Measurements from ENCODE around the gene GPR148.

The GPR148 gene

DNA sequence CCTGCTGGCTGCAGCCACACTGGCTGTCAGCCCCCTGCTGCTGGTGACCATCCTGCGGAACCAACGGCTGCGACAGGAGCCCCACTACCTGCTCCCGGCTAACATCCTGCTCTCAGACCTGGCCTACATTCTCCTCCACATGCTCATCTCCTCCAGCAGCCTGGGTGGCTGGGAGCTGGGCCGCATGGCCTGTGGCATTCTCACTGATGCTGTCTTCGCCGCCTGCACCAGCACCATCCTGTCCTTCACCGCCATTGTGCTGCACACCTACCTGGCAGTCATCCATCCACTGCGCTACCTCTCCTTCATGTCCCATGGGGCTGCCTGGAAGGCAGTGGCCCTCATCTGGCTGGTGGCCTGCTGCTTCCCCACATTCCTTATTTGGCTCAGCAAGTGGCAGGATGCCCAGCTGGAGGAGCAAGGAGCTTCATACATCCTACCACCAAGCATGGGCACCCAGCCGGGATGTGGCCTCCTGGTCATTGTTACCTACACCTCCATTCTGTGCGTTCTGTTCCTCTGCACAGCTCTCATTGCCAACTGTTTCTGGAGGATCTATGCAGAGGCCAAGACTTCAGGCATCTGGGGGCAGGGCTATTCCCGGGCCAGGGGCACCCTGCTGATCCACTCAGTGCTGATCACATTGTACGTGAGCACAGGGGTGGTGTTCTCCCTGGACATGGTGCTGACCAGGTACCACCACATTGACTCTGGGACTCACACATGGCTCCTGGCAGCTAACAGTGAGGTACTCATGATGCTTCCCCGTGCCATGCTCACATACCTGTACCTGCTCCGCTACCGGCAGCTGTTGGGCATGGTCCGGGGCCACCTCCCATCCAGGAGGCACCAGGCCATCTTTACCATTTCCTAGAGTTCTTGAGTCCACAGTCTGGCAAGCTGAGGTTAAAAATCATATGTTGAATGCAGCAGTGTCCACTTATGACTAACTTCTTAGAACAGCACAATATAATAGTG is 741 bp downstream of the GPR148 start:
- TF ChIP-seq, protein P1, sequence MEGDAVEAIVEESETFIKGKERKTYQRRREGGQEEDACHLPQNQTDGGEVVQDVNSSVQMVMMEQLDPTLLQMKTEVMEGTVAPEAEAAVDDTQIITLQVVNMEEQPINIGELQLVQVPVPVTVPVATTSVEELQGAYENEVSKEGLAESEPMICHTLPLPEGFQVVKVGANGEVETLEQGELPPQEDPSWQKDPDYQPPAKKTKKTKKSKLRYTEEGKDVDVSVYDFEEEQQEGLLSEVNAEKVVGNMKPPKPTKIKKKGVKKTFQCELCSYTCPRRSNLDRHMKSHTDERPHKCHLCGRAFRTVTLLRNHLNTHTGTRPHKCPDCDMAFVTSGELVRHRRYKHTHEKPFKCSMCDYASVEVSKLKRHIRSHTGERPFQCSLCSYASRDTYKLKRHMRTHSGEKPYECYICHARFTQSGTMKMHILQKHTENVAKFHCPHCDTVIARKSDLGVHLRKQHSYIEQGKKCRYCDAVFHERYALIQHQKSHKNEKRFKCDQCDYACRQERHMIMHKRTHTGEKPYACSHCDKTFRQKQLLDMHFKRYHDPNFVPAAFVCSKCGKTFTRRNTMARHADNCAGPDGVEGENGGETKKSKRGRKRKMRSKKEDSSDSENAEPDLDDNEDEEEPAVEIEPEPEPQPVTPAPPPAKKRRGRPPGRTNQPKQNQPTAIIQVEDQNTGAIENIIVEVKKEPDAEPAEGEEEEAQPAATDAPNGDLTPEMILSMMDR (IDR thresholded peaks at IDR 0.05): no peak

DNA sequence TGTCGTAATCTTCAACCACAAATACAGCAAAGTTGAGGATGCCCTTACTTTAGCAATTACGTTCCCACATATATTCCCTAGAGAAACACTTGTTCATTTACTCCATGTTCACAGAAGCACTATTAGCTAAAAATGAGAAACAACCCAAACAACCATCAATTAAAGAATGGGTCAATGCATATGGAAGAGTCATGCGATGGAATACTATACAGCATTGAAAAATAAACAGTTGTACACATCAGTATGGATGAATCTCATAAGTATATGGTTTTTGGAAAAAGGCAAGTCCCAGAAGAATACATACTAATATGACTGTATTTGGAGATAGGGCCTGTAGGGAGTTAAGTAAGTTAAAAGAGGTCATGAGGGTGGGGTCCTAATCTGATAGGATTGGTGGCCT is 6.3 kb downstream of the GPR148 start:
- TF ChIP-seq, protein P1 (IDR thresholded peaks at IDR 0.05): no peak

DNA sequence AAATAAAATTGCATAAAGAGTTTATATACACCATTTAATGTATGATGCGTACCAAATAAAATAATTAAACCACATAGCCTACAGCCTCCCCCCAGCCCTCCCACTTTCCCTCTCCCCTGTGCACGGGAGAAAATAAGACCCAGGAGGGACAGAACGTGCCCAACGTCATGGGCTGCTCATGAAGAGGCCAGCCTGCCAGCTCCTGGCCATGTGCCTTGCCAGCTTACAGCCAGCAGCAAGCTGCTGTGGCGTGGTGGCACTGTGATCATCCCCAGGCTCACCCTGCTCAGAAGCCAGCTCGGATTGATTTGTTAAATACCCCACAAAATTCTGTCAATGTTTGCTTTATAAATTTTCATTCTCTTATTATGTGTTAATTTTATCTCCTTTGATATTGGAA is 7.6 kb downstream of the GPR148 start:
- TF ChIP-seq, protein P1 (IDR thresholded peaks at IDR 0.05): no peak

DNA sequence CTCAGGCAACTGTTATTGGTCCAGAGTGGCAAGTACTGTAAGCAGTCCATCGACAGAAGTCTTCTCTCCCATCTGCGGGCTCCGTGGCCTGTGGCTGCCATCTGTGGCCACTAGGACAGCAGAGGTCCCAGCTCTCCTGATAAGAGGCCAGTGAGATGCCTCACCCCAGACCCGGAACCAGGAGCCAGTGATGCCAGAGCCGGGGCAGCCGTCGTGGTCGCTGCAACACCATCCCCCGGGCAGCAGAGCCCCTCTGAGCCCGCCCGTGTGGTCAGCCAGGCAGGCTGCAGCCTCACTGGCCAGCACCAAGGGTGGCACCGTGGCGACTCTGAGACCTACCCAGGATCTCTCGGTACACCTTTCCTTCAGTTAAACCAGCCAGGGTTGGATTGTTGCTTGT is 8.7 kb downstream of the GPR148 start:
- TF ChIP-seq, protein P1 (IDR thresholded peaks at IDR 0.05): no peak

DNA sequence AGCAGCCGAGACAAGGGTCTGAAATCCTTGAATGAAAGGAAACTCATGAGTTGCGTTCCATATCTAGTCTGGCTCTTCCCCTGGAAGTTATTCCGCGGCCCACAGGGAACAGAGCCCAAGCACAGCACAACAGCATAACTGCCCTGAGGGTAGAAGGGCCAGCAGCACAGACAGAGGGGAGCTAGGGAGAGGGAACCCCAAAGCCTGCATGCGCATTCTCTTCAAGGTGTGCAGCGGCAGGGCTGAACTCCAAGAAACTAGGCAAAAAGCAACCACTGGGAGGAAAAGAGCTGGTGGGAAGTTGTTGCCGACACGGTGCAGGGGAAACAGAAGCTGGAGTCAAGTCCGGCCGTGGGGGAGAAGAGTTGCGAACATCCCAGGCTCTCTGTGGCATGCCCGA is 11.8 kb downstream of the GPR148 start:
- TF ChIP-seq, protein P1 (IDR thresholded peaks at IDR 0.05): no peak

DNA sequence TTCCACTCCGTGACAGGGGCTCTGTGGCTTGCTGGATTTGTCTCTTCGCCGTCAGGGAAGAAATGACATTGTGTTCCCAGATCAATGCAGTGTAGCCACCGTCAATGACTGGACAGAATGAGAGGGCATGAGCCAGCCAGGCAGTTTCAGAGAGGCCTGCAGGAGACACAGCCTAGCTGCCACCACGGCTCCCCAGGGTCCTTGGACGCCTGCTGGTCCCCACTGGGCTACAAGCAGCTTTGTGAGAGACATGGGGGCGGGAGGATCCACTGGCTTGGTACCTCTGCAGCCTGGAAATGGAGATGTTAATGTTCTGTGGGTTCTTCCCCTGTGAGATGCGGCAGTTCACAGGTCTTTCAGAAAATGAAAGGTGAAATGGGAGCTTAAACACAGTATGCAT is 14.4 kb downstream of the GPR148 start:
- TF ChIP-seq, protein P1 (IDR thresholded peaks at IDR 0.05): no peak

DNA sequence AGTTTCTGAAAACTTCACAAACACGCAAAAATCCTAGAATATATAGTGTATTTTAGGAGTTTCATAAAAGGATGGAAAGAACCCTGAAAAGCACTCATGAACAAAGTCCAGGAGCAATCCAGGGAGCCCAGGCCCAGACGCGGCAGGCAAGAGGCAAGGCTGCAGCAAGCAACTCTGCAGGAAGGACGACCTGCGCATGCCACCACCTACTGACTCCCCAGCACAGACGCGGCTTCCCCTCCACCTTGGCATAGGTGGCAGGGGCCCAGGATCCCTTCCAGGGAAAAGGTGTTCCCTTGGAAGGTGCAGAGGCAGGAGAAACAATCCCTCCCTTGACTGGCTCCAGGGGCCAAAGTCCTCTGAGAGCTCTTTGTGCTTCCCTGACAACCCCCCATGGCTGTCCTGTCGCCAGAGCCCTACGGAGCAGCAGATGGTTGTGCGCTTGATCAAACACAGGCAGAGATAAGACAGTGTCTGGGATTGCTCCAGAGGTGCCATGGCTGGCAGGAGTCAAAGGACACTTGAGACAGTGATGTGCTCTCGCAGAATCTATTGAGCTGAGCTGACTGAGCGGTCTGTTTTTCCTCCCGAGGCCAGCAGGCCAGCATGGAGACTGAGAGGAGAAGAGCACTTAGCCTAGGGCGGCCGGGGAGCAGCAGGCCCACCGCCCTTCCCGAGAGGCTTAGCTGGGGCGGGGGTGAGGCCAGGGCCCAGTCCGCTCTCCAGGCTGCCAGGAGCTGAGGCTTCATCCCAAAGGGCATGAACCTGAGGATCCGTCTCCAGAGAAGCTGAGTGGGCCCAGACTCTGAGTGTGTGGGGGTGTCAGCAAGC is 15.6 kb downstream of the GPR148 start:
- TF ChIP-seq, protein P1 (IDR thresholded peaks at IDR 0.05): no peak
